H1 (cell line): ENCODE data around the gene KDSR. TPM values are rescaled to one million over a fixed set of nuclear protein-coding genes. Genes with fewer than 3 reads are reported as not detected.

Source experiments
- CBX8 ChIP-seq: fragments of 300-800, 300-1000 bp; sonication (generic); IDR thresholded peaks from 2 replicates; pipeline ENCODE4 v1.7.1; 2016; ENCODE audit warnings: low read depth, low read length, borderline replicate concordance
- CEBPB ChIP-seq: IDR thresholded peaks from 2 replicates; pipeline ENCODE4 v1.6.1; 2012; ENCODE audit warnings: low read depth, low read length
- HDAC2 ChIP-seq, 2 experiments: fragments of 300-600 bp in 1 of 2; sonication (generic) in 1 of 2; IDR thresholded peaks; 2 replicates each; pipeline ENCODE4 v1.6.1; 2011 to 2012; ENCODE audit warnings: low read depth in 2 of 2, low read length in 2 of 2, mild to moderate bottlenecking in 2 of 2, moderate library complexity in 2 of 2, borderline replicate concordance in 1 of 2, inconsistent platforms in 1 of 2
- KDM5A ChIP-seq: fragments of 200-600 bp; IDR thresholded peaks from 2 replicates; pipeline ENCODE4 v1.7.1; 2012; ENCODE audit warnings: mild to moderate bottlenecking, low read length, inconsistent platforms, mixed read lengths
- NANOG ChIP-seq: IDR thresholded peaks from 2 replicates; pipeline ENCODE4 v1.6.1; 2011; ENCODE audit warnings: low read length, low read depth, mild to moderate bottlenecking, inconsistent platforms; ENCODE audit not compliant: insufficient read depth, poor library complexity, severe bottlenecking
- POU5F1 ChIP-seq: IDR thresholded peaks from 2 replicates; pipeline ENCODE4 v1.6.1; 2011; ENCODE audit warnings: low read depth, mild to moderate bottlenecking, low read length, moderate library complexity
- SIRT6 ChIP-seq: IDR thresholded peaks from one replicate; pipeline ENCODE4 v1.7.1; 2012; ENCODE audit warnings: low read length, inconsistent platforms
- SRF ChIP-seq: IDR thresholded peaks from 2 replicates; pipeline ENCODE4 v1.6.1; 2011; ENCODE audit warnings: mild to moderate bottlenecking, low read depth, low read length, moderate library complexity
- TEAD4 ChIP-seq: IDR thresholded peaks from 2 replicates; pipeline ENCODE4 v1.6.1; 2012; ENCODE audit warnings: low read depth, low read length, inconsistent platforms, mixed read lengths
- polyA plus RNA-seq, 7 experiments: library from polyadenylated mRNA; depleted of rRNA in 3 of 7; stranded (reverse) in 5 of 7; unstranded in 2 of 7; fragments of >200 nt in 5 of 7; fragments of 200-250 nt in 2 of 7; gene quantifications; 1 replicate in 5 of 7; 2 replicates in 1 of 7; 4 replicates in 1 of 7; pipeline versions ENCODE4 v1.2.1 to v1.2.3, GENCODE V29; 2011 to 2013; ENCODE audit warnings: missing spikeins in 2 of 7, mixed read lengths in 2 of 7
- total RNA-seq: library from RNA; stranded (reverse); fragmentation: NEBNext Ultra II Directional; extraction: Animal tissue kit (Norgen Biotek cat#: 25700); gene quantifications from 2 replicates; pipeline ENCODE4 v1.2.1, GENCODE V29; 2021

KDSR gene
- total and polyA plus RNA-seq, 2 of the 8 experiments (the other 6 are each of a cell fraction or from before 2014, with no cell fraction given): 12.4 to 50.5 TPM

DNA sequence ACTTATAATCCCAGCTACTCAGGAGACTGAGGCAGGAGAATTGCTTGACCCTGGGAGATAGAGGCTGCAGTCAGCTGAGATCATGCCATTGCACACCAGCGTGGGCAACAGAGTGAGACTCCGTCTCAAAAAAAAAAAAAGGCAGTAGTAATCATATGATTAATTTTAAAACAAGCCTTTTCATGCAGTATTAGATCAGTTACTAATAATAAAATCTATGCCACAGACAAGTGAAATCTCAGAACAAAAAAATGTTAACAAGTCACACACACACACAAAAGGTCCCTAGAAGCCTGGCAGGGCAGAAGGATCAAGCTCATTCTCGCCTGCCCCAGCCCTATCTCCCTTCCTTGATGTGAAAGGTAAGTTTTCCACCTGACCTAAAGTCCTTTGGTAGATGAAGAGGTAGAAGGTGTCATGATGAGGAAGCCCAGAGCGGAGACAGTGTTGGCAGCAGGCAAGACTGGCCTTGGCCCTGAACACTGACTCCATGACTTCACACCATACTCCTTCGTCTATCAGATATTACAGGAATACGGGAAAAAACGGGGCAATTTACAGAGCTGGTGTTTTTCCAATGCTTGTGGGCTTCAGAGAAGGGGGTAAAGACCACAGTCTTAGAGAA is 10.6 kb downstream of the KDSR start (continued):
- no peak for TF ChIP-seq POU5F1
- TF ChIP-seq KDM5A: no peak
- TF ChIP-seq TEAD4: no peak
- TF ChIP-seq CEBPB: no peak
- TF ChIP-seq CBX8: no peak
- no peak for TF ChIP-seq SIRT6
- no peak for TF ChIP-seq SRF
- TF ChIP-seq HDAC2 (IDR thresholded peaks at IDR 0.05; ENCODE audit: borderline replicate concordance in 1 of 2, low read depth in 2 of 2, low read length in 2 of 2): no peak
- TF ChIP-seq NANOG: no peak
